MCF 10A (cell line): Measurements from ENCODE around the gene CLMP. TPM values are rescaled to one million over a fixed set of nuclear protein-coding genes. Genes with fewer than 3 reads are reported as not detected.
"Not testable (repeated sequence)": the region's sequence is repeated elsewhere in the genome, so short reads cannot be mapped to it uniquely, and the experiment has no call there.

ENCODE experiments used
- BruUV-seq: library from RNA; stranded (reverse); fragments of 400-500 nt; replicated peaks from 2 replicates; lab custom pipeline; 2021; lab: Mats Ljungman, UMichigan
- CTCF ChIA-PET: fragments of 300-600 bp; sonication (Branson Sonifier 250); formaldehyde crosslinking; extraction: SDS; loops from one replicate; lab custom pipeline; 2021; ENCODE audit warnings: antibody characterized with exemption, inconsistent platforms; lab: Yijun Ruan, JAX
- POLR2A ChIA-PET: fragments of 300-600, 350-650 bp; sonication (Branson Sonifier 250); formaldehyde crosslinking; extraction: SDS; loops from one replicate; lab custom pipeline; 2020; ENCODE audit warnings: antibody characterized with exemption, inconsistent platforms; lab: Yijun Ruan, JAX
- DNase-seq: peaks from one replicate; pipeline ENCODE4 v3.0.0-alpha.2; 2018; ENCODE audit not compliant: unreplicated experiment
- H3K27ac Mint-ChIP-seq: one replicate; pipeline ENCODE4 v1.8.0; 2022; ENCODE audit warnings: mild to moderate bottlenecking, low read depth, mixed read lengths; ENCODE audit not compliant: unreplicated experiment
- H3K27me3 Mint-ChIP-seq: one replicate; pipeline ENCODE4 v1.8.0; 2022; ENCODE audit warnings: mixed read lengths; ENCODE audit not compliant: insufficient read depth, unreplicated experiment
- H3K36me3 Mint-ChIP-seq: one replicate; pipeline ENCODE4 v1.8.0; 2022; ENCODE audit warnings: mild to moderate bottlenecking, moderate library complexity, mixed read lengths; ENCODE audit not compliant: insufficient read depth, unreplicated experiment
- H3K4me1 Mint-ChIP-seq: one replicate; pipeline ENCODE4 v1.8.0; 2022; ENCODE audit warnings: mixed read lengths; ENCODE audit not compliant: insufficient read depth, unreplicated experiment
- H3K4me3 Mint-ChIP-seq: one replicate; pipeline ENCODE4 v1.8.0; 2022; ENCODE audit warnings: mild to moderate bottlenecking, moderate library complexity, mixed read lengths; ENCODE audit not compliant: unreplicated experiment
- H3K9me3 Mint-ChIP-seq: one replicate; pipeline ENCODE4 v1.8.0; 2022; ENCODE audit warnings: mixed read lengths; ENCODE audit not compliant: unreplicated experiment
- CTCF ChIP-seq: fragments of 200-600 bp; IDR thresholded peaks from one replicate; pipeline ENCODE4 v1.8.0; 2022; ENCODE audit warnings: antibody characterized with exemption, mild to moderate bottlenecking; ENCODE audit not compliant: unreplicated experiment
- intact Hi-C: fragments of 100-400 bp; cut with micrococcal nuclease; formaldehyde crosslinking; loops from 2 replicates; pipeline ENCODE4 v1.14.1; 2022
- total RNA-seq: library from RNA; stranded (reverse); gene quantifications from 2 replicates; pipeline ENCODE4 v1.2.3, GENCODE V29; 2022

CLMP gene
- total RNA-seq, 1 experiment from 2014 or later, result 86.1 TPM

GRCh38 chr11:123137431-123138224 is 57.4 kb downstream of the CLMP start:
- Mint-ChIP-seq H3K27me3 (no peaks in the 10 kb centered on the region), H3K27ac (no peak overlapping the region), H3K4me1 (peaks cover 10% of the 10 kb centered on the region), H3K4me3 (no peak overlapping the region), H3K9me3 (no peaks in the 10 kb centered on the region), H3K36me3 (no peaks in the 10 kb centered on the region)
- POLR2A ChIA-PET, result no interaction called here
- intact Hi-C loops, result no loop called here
- TF ChIP-seq CTCF, result no peak
- DNase-seq, result no peak
- BruUV-seq, result no TSS peak
- CTCF ChIA-PET, result interaction anchor here (1.0 kb wide), 1 partner anchor 110 kb away, joined by 3 read pairs; no protein-coding TSS in a partner anchor

- intact Hi-C loops, result no loop called here
- TF ChIP-seq CTCF, result no peak
- no TSS peak for BruUV-seq
- no peak overlapping the region for H3K27ac Mint-ChIP-seq
- POLR2A ChIA-PET, result interaction anchor here (0.7 to 1.1 kb wide), 2 partner anchors 13 to 53 kb away, joined by 3 to 4 read pairs; no protein-coding TSS in a partner anchor
- H3K9me3 Mint-ChIP-seq, result no peaks in the 10 kb centered on the region
- no peak overlapping the region for H3K4me3 Mint-ChIP-seq
- DNase-seq, result no peak
- H3K27me3 Mint-ChIP-seq, result no peaks in the 10 kb centered on the region
- no peaks in the 10 kb centered on the region for H3K36me3 Mint-ChIP-seq
- peaks cover 10% of the 10 kb centered on the region for H3K4me1 Mint-ChIP-seq
- CTCF ChIA-PET, result interaction anchor here (1.0 kb wide), 1 partner anchor 111 kb away, joined by 4 read pairs; no protein-coding TSS in a partner anchor
These were observed 59.1 kb downstream of the CLMP start for GRCh38 chr11:123135863-123136446.

- peak; percentile 52 for DNase-seq
- no peaks in the 10 kb centered on the region for H3K9me3 Mint-ChIP-seq
- H3K27me3 Mint-ChIP-seq, result no peaks in the 10 kb centered on the region
- intact Hi-C loops, result no loop called here
- H3K4me1 Mint-ChIP-seq, result peaks cover 16% of the 10 kb centered on the region
- no peak for TF ChIP-seq CTCF
- ChIA-PET POLR2A (no interaction called here), CTCF (no interaction called here)
- BruUV-seq, result no TSS peak
- no peak overlapping the region for H3K4me3 Mint-ChIP-seq
- peak overlapping the region; percentile 2 for H3K27ac Mint-ChIP-seq
- H3K36me3 Mint-ChIP-seq, result peaks cover 12% of the 10 kb centered on the region
These were observed 62.2 kb downstream of the CLMP start for GRCh38 chr11:123132881-123133280.

GRCh38 chr11:123132034-123132766 is 62.8 kb downstream of the CLMP start:
- BruUV-seq, intact Hi-C loops, H3K4me3 Mint-ChIP-seq, H3K9me3 Mint-ChIP-seq, H3K27me3 Mint-ChIP-seq, DNase-seq: not testable (repeated sequence)
- ChIA-PET CTCF (interaction anchor here (0.7 to 1.0 kb wide), 2 partner anchors 11 to 129 kb away, joined by 3 to 4 read pairs; no protein-coding TSS in a partner anchor), POLR2A (interaction anchor here (1.2 kb wide), 1 partner anchor 10 kb away, joined by 6 read pairs; no protein-coding TSS in a partner anchor)
- H3K36me3 Mint-ChIP-seq, result peaks cover 16% of the 10 kb centered on the region
- H3K4me1 Mint-ChIP-seq, result peaks cover 16% of the 10 kb centered on the region
- peak overlapping the region; percentile 70 for H3K27ac Mint-ChIP-seq
